ENCODE results near the gene SLC37A1. TPM values are rescaled to one million over a fixed set of nuclear protein-coding genes. Genes with fewer than 3 reads are reported as not detected.

Gene SLC37A1
- total RNA-seq, 1 experiment from 2014 or later, result 37.7 TPM

DNA sequence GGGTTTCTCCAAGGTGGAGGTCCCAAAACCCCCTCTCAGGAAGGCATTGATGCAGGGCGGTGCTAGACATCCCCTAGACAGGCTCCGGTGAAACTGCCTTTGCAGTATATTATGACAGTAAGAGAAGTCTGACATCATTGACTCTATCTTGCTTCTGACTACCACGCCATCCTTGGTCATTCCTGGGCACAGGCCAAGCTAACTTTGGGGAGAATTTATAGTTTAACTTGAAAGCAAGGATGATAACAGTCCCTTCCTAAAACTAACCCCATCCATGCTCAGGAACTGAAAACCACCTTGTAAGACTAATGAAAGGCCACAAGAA lies 47.9 kb upstream of the SLC37A1 start:
- Histone ChIP-seq H3K27me3 (ENCODE audit: insufficient read depth, low read length) (no peaks in the 10 kb centered on the region), H3K9me3 (ENCODE audit: control insufficient read depth, low read depth, low read length) (no peaks in the 10 kb centered on the region), H3T11ph (ENCODE audit: low read length) (no peak overlapping the region), H2BK12ac (ENCODE audit: insufficient read length, low read depth, low read length) (no peak overlapping the region), H2AFZ (ENCODE audit: low read length) (no peak overlapping the region), H4K5ac (ENCODE audit: insufficient read length, low read depth, low read length) (no peak overlapping the region), H3K14ac (ENCODE audit: insufficient read depth, low read length) (no peak overlapping the region), H2BK20ac (ENCODE audit: low read depth, low read length, poor library complexity, severe bottlenecking) (no peak overlapping the region), H3K27ac (ENCODE audit: insufficient read length, low read depth, low read length) (no peak overlapping the region), H4K8ac (replicated peaks; ENCODE audit: insufficient read length, low read depth, low read length) (no peak overlapping the region), H4K91ac (ENCODE audit: insufficient read length, low read depth, low read length) (no peak overlapping the region), H3K4me2 (ENCODE audit: insufficient read depth, insufficient read length, low read length) (no peak overlapping the region), H3K4me1 (ENCODE audit: insufficient read depth, low read length) (peaks cover 11% of the 10 kb centered on the region; the same call in 1 of the 2 replicates), H3K18ac (ENCODE audit: insufficient read length, low read depth, low read length) (no peak overlapping the region), H2AK5ac (ENCODE audit: insufficient read length, low read length) (no peak overlapping the region), H3K79me1 (ENCODE audit: insufficient read depth, low read depth, low read length, poor library complexity, severe bottlenecking) (no peaks in the 10 kb centered on the region), H3K56ac (ENCODE audit: insufficient read length, low read depth, low read length) (no peak overlapping the region), H3K23me2 (ENCODE audit: insufficient read length, low read depth, low read length, poor library complexity, severe bottlenecking) (no peaks in the 10 kb centered on the region), H2BK15ac (ENCODE audit: low read depth, low read length) (no peak overlapping the region), H3K79me2 (ENCODE audit: insufficient read depth, low read length) (no peaks in the 10 kb centered on the region), H3K9ac (ENCODE audit: extremely low read depth, insufficient read length, low read length) (no peak overlapping the region), H3K4ac (ENCODE audit: low read depth, low read length) (no peak overlapping the region), H3K23ac (ENCODE audit: insufficient read length, low read depth, low read length) (no peak overlapping the region), H2BK5ac (ENCODE audit: insufficient read length, low read length) (no peak overlapping the region), H4K20me1 (ENCODE audit: control insufficient read depth, insufficient read depth, insufficient read length) (no peaks in the 10 kb centered on the region), H2BK120ac (ENCODE audit: low read depth, low read length, poor library complexity, severe bottlenecking) (no peak overlapping the region)
- Mint-ChIP-seq H3K27ac (peak overlapping the region in 2 of 3 experiments; percentile 8 to 78; a peak in 2 of 7 replicates), H3K27me3 (ENCODE audit: low read depth) (peaks cover 6% of the 10 kb centered on the region; the same call in 1 of the 2 replicates), H3K9me3 (no peaks in the 10 kb centered on the region), H3K4me1 (peaks cover 54 to 59% of the 10 kb centered on the region in 2 experiments), H3K36me3 (ENCODE audit: insufficient read depth in 1 of 3, low read depth in 3 of 3) (no peaks in the 10 kb centered on the region; a peak in 1 of 7 replicates), H3K4me3 (no peak overlapping the region)
- WGBS (ENCODE audit: extremely low coverage, insufficient read length, low lambda C conversion rate), result no CpG with 5 or more reads among the region's 3 CpGs
- DNase-seq, result no peak
- TF ChIP-seq, protein P1, sequence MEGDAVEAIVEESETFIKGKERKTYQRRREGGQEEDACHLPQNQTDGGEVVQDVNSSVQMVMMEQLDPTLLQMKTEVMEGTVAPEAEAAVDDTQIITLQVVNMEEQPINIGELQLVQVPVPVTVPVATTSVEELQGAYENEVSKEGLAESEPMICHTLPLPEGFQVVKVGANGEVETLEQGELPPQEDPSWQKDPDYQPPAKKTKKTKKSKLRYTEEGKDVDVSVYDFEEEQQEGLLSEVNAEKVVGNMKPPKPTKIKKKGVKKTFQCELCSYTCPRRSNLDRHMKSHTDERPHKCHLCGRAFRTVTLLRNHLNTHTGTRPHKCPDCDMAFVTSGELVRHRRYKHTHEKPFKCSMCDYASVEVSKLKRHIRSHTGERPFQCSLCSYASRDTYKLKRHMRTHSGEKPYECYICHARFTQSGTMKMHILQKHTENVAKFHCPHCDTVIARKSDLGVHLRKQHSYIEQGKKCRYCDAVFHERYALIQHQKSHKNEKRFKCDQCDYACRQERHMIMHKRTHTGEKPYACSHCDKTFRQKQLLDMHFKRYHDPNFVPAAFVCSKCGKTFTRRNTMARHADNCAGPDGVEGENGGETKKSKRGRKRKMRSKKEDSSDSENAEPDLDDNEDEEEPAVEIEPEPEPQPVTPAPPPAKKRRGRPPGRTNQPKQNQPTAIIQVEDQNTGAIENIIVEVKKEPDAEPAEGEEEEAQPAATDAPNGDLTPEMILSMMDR (conservative IDR thresholded peaks at IDR 0.05), result no peak
